Gastrocnemius medialis (tissue), 4 donors: Measurements from ENCODE around the gene GPRC5C.

Experiments used
- POLR2A ChIP-seq, 2 donors: fragments of 450-650 bp; IDR thresholded peaks; one replicate each; pipeline ENCODE4 v1.6.1; 2017; ENCODE audit warnings: antibody characterized with exemption in 2 of 2, mild to moderate bottlenecking in 2 of 2, moderate library complexity in 2 of 2
- TF ChIP-seq, protein P1 (sequence below), 5 experiments: fragments of 450-650 bp in 3 of 5; fragments of 200-600 bp in 2 of 5; sonication (generic) in 2 of 5; IDR thresholded peaks in 4 of 5; conservative IDR thresholded peaks in 1 of 5; 1 replicate in 4 of 5; 2 replicates in 1 of 5; pipeline ENCODE4 v1.5.1; 2016 to 2019; ENCODE audit warnings: antibody characterized with exemption in 5 of 5, mild to moderate bottlenecking in 3 of 5, moderate library complexity in 3 of 5

DNA sequence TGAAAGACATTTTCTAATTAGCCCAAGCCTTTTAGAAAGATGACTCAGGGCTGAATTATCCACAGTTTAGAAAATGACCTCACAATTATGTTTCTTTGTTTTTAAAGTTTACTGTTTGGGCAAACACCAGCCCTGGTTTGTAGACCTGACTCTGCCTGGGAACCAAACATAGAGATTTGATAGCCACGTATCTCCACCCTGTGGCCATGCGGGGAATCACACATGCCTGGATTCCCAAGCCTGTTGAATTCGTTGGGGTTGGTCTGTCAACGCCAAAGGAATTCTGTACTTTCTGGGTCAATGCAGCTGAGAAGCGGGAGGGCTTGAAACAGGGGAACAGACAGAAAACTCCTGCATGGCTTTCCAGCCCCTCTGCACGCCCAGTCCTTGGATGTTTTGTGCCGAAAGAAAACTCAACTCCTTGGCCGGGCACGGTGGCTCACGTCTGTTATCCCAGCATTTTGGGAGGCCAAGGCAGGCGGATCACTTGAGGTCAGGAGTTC, 61.5 kb downstream of the GPRC5C start:
- no peak for TF ChIP-seq POLR2A (IDR thresholded peaks at IDR 0.05)
- TF ChIP-seq, protein P1, sequence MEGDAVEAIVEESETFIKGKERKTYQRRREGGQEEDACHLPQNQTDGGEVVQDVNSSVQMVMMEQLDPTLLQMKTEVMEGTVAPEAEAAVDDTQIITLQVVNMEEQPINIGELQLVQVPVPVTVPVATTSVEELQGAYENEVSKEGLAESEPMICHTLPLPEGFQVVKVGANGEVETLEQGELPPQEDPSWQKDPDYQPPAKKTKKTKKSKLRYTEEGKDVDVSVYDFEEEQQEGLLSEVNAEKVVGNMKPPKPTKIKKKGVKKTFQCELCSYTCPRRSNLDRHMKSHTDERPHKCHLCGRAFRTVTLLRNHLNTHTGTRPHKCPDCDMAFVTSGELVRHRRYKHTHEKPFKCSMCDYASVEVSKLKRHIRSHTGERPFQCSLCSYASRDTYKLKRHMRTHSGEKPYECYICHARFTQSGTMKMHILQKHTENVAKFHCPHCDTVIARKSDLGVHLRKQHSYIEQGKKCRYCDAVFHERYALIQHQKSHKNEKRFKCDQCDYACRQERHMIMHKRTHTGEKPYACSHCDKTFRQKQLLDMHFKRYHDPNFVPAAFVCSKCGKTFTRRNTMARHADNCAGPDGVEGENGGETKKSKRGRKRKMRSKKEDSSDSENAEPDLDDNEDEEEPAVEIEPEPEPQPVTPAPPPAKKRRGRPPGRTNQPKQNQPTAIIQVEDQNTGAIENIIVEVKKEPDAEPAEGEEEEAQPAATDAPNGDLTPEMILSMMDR (IDR thresholded peaks at IDR 0.05 in 4 of 5, conservative IDR thresholded peaks at IDR 0.05 in 1 of 5): peak; percentile 84 to 92 (median 89)
